ENCODE results near the gene DYNLT4.

DNA sequence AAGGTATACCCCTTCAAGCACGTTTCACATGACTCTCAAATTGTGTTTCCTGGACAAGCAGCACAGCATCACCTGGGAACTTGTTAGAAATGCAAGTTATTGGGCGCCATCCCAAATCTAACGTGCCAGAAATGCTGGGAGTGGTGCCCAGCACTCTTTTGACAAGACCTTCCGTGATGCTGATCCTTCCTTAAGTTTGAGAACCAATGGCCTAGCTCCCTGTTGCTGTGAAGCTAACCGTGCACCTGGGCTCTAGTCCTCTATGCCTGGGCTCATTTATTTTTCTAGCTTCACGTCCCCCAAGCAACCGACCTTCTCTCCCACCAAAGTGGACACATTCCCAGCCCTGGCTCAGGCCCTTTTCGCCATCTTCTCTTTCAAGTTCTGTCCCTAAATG lies 23.5 kb downstream of the DYNLT4 start:
- TF ChIP-seq, protein P1, sequence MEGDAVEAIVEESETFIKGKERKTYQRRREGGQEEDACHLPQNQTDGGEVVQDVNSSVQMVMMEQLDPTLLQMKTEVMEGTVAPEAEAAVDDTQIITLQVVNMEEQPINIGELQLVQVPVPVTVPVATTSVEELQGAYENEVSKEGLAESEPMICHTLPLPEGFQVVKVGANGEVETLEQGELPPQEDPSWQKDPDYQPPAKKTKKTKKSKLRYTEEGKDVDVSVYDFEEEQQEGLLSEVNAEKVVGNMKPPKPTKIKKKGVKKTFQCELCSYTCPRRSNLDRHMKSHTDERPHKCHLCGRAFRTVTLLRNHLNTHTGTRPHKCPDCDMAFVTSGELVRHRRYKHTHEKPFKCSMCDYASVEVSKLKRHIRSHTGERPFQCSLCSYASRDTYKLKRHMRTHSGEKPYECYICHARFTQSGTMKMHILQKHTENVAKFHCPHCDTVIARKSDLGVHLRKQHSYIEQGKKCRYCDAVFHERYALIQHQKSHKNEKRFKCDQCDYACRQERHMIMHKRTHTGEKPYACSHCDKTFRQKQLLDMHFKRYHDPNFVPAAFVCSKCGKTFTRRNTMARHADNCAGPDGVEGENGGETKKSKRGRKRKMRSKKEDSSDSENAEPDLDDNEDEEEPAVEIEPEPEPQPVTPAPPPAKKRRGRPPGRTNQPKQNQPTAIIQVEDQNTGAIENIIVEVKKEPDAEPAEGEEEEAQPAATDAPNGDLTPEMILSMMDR (IDR thresholded peaks at IDR 0.05; ENCODE audit: extremely low read depth in 1 of 2, insufficient read depth in 1 of 2, low read depth in 1 of 2, low read length in 2 of 2): no peak
- TF ChIP-seq GATA2 (IDR thresholded peaks at IDR 0.05; ENCODE audit: insufficient read depth, insufficient read length, low read depth, low read length) (no peak), POLR2A (IDR thresholded peaks at IDR 0.05; ENCODE audit: low read depth, low read length) (no peak), JUN (IDR thresholded peaks at IDR 0.05; ENCODE audit: borderline replicate concordance, insufficient read depth, insufficient read length, low read depth) (no peak), EZH2 (IDR thresholded peaks at IDR 0.05; ENCODE audit: borderline replicate concordance, low read depth, low read length, severe bottlenecking) (no peak), MYC (IDR thresholded peaks at IDR 0.05; ENCODE audit: low read depth, low read length) (no peak), FOS (IDR thresholded peaks at IDR 0.05; ENCODE audit: borderline replicate concordance, insufficient read depth, low read length) (no peak), POLR2AphosphoS5 (IDR thresholded peaks at IDR 0.05; ENCODE audit: insufficient read depth, low read depth, low read length) (no peak)
- TF ChIP-seq, protein P2, sequence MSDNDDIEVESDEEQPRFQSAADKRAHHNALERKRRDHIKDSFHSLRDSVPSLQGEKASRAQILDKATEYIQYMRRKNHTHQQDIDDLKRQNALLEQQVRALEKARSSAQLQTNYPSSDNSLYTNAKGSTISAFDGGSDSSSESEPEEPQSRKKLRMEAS (IDR thresholded peaks at IDR 0.05; ENCODE audit: insufficient read depth, insufficient read length): no peak
